ENCODE results near the gene NEMP2. TPM values are rescaled to one million over a fixed set of nuclear protein-coding genes. Genes with fewer than 3 reads are reported as not detected.

NEMP2 gene
- total and polyA plus RNA-seq, 2 of the 8 experiments (the other 6 are each of a cell fraction or from before 2014, with no cell fraction given) = 3.1 to 5.3 TPM

DNA sequence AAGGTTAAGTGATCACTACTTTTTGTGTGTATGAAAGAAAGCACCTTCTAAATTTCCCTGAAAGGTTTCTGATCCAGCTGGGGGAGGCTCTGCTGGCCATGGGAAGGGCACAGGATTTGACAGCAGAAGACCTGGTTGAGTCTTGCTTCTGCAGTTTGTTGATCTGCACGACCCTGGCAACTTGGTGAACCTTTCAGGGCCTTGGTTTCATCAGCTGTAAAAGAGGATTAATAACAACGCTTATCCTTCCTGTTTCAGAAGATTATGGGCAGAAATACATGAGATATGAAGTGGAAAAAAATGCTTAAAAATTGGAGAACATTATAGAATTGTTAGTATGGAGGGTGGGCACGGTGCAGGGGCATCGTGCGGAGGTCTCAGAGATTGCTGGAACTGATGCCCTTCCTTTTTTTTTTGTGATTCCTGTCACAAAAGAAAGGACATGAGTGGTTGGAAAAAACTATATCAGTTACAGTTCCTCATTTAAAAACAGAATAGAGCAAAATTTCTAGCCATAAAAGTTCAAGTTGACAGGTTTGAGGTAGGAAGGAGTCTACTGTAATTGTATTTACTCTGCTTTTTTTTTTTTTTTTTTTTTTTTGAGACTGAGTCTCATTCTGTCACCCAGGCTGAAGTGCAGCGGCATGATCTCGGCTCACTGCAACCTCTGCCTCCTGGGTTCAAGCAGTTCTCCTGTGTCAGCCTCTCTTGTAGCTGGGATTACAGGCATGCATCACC lies 79.0 kb downstream of the NEMP2 start (continued):
- TF ChIP-seq EGR1 (IDR thresholded peaks at IDR 0.05; ENCODE audit: borderline replicate concordance, low read depth, low read length) (no peak), YY1 (IDR thresholded peaks at IDR 0.05; ENCODE audit: low read depth, low read length) (no peak), TAF1 (IDR thresholded peaks at IDR 0.05; ENCODE audit: low read depth, low read length) (no peak), NANOG (IDR thresholded peaks at IDR 0.05; ENCODE audit: insufficient read depth, low read depth, low read length, poor library complexity, severe bottlenecking) (no peak)
- TF ChIP-seq, protein P1, sequence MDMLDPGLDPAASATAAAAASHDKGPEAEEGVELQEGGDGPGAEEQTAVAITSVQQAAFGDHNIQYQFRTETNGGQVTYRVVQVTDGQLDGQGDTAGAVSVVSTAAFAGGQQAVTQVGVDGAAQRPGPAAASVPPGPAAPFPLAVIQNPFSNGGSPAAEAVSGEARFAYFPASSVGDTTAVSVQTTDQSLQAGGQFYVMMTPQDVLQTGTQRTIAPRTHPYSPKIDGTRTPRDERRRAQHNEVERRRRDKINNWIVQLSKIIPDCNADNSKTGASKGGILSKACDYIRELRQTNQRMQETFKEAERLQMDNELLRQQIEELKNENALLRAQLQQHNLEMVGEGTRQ (IDR thresholded peaks at IDR 0.05; ENCODE audit: low read length) = no peak

Measured in H1 (cell line).